DMS153 treated with DMSO at 0.1 percent for 48 hours (cell line): ENCODE data around the gene TULP4.
"Not testable (repeated sequence)": the region's sequence is repeated elsewhere in the genome, so short reads cannot be mapped to it uniquely, and the experiment has no call there.

Experiments
- DNase-seq: peaks from one replicate; lab custom pipeline; 2025; ENCODE audit not compliant: unreplicated experiment; lab: John Stamatoyannopoulos, UW

TULP4 gene

GRCh38 chr6:158387036-158387435 is 74.8 kb downstream of the TULP4 start:
- DNase-seq: no peak

GRCh38 chr6:158387578-158387977 is 75.3 kb downstream of the TULP4 start:
- no peak for DNase-seq

- no peak for DNase-seq
These were observed 76.5 kb downstream of the TULP4 start for GRCh38 chr6:158388727-158389126.

GRCh38 chr6:158389193-158389919 is 77.1 kb downstream of the TULP4 start:
- DNase-seq: no peak

- DNase-seq: no peak
These were observed 79.0 kb downstream of the TULP4 start for GRCh38 chr6:158391276-158391675.

DNA sequence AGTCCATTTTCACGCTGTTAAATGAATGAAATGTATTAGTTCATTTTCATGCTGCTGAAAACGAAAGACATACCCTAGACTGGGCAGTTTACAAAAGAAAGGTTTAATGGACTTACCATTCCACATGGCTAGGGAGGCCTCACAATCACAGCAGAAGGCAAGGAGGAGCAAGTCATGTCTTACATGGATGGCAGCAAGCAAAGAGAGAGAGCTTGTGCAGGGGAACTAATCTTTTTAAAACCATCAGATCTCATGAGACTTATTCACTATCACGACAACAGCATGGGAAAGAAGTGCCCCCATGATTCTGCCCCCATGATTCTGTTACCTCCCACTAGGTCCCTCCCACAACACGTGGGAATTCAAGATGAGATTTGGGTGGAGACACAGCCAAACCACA is 79.7 kb downstream of the TULP4 start:
- DNase-seq: not testable (repeated sequence)

GRCh38 chr6:158396136-158396535 is 83.9 kb downstream of the TULP4 start:
- no peak for DNase-seq

DNA sequence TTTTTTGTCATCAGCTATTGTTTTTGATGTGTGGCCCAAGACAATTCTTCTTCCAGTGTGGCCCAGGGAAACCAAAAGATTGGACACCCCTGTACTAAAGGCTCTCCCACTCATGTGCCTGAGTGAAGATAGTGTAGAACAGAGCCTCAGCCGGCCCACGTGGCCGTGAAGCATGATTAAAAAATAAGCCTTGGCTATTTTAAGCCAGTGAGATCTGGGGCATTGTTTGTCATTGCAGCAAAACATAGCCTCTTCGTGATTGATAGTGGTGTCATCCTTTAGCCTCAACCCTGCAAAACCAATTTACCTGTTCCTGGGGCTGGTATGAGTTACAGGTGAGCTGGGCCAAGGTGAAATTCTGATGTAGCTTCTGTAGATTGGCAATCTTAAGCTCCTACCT is 85.3 kb downstream of the TULP4 start:
- no peak for DNase-seq

DNA sequence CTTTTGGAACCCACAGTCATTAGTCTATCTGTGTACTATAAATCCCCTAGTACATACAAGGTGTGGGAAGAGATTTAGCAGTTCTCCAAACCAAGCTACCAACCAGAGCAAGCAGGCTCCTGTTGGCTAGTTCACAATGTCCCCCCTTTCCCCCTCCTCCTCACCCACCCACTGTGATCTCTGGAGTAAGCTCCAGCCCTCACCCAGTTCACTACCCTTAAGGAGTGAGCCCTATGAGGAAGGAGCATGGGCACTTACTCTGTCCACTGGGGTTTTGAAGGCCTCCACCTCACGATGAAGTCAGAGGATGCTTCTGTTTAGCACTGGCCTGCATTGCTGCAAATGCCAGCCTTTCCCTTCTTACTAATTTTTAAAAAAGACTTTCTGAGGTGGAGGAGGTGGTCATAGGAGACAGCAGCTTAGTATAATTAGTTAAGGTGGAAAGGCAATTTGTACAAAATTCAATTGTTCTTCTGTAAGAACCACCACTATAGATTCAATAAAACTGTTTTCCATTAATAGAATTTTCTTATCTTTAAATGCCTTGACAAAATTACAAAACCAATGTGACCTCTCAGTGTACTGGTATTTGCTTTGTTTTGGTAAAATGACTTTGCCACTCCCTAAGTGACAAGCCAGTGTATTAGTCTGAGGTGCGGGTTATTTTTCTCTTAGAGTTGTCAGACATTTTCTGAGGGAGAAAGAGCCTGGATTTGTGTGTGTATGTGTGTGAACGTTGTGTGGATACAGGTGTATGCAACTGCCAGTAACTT is 86.2 kb downstream of the TULP4 start:
- DNase-seq: no peak

DNA sequence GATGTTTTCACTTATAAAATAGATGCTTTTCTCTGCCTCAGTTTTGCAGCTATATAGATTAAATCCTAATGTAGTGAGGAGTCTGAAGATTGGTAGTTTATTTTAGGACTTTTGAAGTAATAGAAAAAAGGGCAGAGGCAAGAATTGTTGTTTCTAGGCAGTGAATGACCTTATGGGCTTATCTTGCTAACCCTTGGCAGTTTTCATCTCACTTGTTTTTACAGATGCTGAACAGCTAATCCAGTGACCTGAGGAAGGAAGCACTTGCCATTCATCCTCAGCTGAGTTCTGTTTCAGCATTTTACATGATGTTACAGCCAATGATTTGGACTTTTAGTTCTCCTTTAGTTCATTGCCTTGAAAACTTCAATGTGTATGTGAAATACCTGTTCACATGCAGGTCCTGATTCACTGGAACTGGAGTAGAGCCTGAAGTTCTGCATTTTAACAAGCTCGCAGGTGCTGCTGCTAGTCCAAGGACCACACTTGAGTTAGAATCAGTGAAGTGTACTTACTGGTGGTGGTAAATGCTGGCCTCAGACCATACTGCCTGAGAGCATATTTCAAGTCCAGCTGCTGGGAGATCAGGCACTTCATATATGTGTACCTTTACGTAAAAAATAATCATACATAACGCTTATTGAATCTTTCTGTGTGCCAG is 86.9 kb downstream of the TULP4 start:
- DNase-seq: no peak

GRCh38 chr6:158402184-158402583 is 89.9 kb downstream of the TULP4 start:
- no peak for DNase-seq

GRCh38 chr6:158405321-158405831 is 93.1 kb downstream of the TULP4 start:
- not testable (repeated sequence) for DNase-seq

DNA sequence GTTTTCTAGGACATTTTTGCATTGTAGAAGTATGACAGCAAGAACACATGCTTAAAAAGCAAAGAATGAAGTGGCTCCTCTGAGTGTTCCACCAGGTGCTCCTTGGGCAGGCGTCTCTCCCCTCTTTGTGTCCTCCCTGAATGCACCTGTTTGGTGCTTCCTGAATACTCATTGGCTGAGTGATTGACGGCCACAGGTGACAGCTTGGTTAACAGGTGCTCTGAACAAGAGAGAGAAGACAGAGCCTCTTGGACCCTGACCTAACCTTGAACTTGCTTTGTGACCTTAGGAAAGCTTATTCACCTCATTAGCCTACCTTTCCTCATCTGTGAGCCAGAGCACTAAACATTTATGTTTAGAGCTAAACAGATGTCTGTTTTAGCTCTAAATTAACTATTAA is 93.7 kb downstream of the TULP4 start:
- no peak for DNase-seq

- DNase-seq: no peak
These were observed 94.5 kb downstream of the TULP4 start for GRCh38 chr6:158406736-158407135.

DNA sequence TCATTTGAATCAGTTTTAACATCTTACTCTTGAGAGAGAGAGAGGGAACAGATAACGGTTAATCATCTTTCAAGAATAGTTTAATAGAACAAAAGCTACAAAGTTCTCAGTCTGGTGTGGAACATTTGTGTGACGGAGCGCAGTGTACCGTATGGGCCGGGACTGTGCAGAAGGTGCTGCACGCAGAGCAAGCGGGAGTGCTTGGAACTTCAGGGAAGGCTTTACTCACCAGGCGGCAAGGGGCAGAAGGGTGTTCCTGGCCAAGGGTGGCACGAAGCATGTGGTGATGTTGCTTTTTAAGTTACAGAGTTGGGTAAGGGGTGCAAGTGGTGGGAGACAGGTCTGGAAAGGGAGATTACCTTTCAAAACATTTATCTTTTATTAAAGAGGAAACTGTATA is 95.7 kb downstream of the TULP4 start:
- no peak for DNase-seq

DNA sequence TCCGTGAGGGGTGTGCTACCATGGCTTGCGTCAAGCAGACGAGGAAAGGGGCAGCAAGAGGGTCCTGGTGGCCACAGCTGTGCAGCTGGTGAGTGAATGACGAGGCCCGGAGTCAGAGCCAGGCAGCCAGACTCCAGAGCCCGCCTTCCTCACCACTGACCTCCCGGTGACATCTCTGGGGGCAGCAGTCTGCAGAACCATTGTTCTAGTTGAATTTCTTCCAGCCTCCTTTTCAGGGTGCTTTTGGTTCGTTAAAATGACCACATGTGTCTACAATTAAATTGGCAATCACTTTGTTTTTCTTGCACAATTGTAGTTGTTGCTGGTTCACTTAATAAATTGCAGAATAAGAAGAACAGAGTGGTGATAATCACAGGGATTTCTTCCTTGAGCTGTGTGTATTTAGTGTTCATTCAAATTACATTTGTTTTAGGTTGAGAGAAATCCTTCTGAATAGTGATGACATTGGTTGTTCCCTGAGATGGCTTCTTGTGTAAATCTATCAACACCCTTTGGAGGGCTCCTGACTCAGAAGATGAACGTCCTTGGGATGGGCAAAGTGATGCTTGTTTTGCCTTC is 96.4 kb downstream of the TULP4 start:
- no peak for DNase-seq

DNA sequence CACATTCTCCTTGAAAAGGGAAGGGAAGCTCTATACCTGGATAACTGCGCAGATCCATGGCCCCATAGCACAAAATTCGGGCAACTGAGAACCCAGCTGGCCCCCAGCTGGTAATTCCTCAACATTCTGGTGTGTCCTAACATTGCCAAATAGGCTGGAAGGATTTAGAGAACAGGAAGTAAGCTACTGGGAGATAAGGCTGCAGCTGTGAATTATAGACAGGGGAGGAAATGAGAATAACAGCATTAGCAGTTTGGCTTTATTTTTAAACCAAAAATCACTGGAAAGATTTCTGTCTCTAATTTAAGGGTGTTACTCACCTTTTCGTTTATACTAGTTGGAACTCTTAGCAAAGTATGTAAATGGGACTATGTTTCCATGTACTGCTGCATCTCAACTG is 97.2 kb downstream of the TULP4 start:
- DNase-seq: no peak

DNA sequence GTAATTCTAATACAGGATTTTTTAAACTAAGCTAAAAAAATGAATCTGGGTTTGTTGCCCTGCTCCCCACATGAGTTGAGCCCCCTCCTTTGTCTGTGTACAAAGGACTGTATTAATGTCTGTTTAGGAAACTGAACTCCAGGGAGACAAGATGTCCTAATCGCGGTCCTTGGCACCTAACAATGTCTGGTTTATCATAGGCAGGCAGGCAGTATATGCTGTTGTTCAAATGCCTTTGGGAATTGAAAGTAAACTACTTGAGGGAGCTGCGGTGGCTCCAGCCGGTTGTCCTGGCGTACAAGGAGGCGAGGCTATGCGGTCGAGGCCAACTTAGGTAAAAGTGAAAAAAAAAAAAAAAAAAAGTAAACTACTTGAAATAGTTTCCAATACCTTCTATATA is 98.5 kb downstream of the TULP4 start:
- peak; percentile 20 for DNase-seq

- no peak for DNase-seq
These were observed 99.7 kb downstream of the TULP4 start for GRCh38 chr6:158411998-158412397.

GRCh38 chr6:158413028-158413427 is 100.8 kb downstream of the TULP4 start:
- no peak for DNase-seq

GRCh38 chr6:158413814-158414565 is 101.7 kb downstream of the TULP4 start:
- DNase-seq: no peak
